DMS153 treated with DMSO at 0.1 percent for 48 hours (cell line): Measurements from ENCODE around the gene PABPN1L.

Experiments used
- DNase-seq: peaks from one replicate; lab custom pipeline; 2025; ENCODE audit not compliant: unreplicated experiment; lab: John Stamatoyannopoulos, UW

Gene PABPN1L

DNA sequence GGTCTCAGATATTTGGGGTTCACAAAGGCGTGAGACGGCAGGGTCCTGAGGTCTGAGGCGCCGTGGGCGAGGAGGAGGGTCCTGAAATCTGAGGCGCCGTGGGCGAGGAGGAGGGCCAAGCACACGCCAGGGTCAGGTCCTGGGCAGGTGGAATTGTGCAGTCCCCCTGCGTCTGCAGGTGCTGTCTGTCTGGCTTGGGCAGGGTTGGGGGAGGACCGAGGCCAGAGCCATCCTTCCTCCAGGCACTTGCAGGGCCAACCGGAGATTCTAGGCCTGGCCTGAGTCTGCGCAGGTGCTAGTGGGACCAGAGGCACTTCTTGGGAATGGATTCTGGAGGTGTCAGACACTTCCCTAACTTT lies 52.3 kb downstream of the PABPN1L start:
- no peak for DNase-seq
